Fibroblast of upper back skin (primary cell): Measurements from ENCODE around the gene ASIC3.
A peak's percentile ranks its signal among the peaks of the same experiment; 100 is the strongest.

Source experiments
- DNase-seq: peaks from one replicate; pipeline ENCODE4 v3.0.0-alpha.2; 2013

Gene ASIC3

DNA sequence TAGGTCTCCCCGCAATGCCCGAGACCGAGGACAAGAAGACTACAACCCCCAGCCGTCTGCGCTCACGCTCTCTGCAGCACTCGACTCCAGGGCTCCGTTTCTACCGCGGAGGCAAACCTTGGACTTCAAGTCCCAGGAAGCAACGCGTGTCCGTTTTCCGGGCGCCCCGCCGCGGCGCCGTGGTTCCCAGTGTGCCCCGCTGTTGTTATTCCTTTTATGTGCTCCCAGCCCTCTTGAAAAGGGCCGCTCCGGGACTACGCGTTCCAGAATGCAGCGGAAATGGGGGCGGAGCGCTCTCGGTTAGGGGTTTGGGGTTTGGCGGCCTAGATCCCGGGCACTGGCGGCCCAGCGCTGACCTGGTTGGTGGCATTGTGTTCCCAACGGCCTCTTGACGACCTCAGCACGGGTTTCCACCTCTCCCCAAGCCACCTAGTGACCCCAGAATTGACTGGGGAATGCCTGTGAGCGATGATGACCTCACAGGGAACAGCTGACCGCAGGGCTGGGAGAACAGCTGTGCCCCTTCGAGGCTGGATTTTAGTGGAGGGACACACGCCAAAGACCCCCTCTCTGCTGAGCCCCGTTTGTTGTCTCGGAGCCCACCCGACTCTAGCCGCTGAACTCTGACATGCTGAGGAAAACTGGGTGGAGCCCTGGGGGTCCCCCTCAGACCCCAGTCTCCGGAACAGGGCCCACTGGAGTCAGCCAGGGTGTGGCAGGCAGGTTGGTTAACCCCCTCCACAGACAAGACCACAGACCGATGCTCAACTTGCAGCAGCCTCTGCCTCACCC lies 9.9 kb downstream of the ASIC3 start:
- DNase-seq, result peak; percentile 100

DNA sequence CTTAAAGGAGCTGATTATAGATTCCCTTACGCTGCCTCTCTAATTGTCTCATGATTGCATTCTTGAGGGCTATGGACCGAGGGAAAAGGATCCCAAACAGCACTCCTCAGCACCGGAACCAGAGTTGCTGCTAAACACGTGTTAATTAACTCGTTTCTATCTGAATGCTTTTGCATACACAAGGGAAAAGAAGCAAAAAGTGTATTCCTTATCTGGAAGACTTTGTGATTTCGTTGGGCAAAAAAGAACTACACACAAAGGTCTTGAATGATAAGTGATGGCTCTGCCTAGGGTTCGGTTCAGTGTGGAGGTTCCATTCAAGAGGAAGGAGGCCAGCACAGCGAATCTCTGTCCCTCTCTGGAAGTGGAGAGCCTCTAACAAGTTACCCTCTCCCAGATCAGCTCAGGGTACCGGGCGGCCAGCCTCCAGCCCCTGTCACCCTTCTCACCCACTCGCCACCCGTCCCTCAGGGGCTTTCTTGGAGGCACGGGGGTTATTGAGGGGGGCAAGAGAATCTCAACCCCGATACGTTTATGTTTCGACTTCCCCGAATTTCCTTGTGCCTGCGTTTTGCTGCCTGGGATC lies 10.5 kb downstream of the ASIC3 start:
- DNase-seq, result no peak

GRCh38 chr7:151059367-151060112 lies 11.2 kb downstream of the ASIC3 start, which contains the start of gene SLC4A2:
SLC4A2 (plus strand) TSS chr7:151059589; CDS start chr7:151061988, 2,399 bp downstream.
- peak; percentile 68 for DNase-seq

GRCh38 chr7:151060113-151060415 lies 11.7 kb downstream of the ASIC3 start:
- DNase-seq, result no peak

GRCh38 chr7:151060416-151061212 lies 12.3 kb downstream of the ASIC3 start:
- DNase-seq, result no peak

DNA sequence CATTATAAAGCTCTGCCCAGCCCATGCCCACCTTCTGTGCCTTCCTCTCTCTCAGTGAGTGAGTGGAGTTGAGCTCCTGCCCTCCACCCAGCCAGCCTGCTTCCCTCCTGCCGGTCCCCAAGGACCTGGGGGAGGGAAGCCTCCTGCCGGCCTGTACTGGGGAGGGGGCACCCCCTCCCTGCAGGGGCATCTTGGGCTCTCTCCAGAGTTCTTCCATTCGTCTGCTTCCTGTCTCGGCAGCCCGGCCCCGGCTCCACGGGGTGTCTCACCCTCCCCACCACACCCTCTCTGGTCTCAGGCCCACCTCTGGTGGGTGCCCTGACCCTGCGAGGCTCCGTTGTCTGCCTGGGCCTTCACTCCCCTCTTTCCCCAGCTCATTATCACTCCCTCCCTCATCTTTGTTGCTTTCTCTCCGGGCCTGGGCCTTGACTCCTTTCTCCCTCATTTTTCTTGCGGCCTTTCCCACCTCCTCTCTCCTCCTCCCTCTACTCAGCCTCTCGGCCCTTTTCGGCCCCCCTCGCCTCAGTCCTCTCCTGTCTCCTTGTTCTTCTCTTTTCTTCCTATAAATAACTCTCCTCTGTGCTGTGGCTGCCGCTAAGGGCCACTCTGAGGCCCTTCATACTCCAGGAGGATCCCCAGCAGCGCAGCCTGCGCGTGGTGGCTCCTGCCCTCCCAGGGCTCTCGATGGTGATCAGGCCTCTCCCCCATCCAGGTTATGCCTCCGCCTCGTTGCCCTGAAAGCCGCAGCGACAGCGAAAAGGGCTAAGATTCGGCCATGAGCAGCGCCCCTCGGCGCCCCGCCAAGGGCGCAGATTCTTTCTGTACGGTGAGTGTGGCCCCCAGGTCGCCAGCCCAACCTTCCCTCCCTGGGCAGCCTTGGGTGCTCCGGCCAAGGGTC lies 13.1 kb downstream of the ASIC3 start:
- DNase-seq, result peak; percentile 35

DNA sequence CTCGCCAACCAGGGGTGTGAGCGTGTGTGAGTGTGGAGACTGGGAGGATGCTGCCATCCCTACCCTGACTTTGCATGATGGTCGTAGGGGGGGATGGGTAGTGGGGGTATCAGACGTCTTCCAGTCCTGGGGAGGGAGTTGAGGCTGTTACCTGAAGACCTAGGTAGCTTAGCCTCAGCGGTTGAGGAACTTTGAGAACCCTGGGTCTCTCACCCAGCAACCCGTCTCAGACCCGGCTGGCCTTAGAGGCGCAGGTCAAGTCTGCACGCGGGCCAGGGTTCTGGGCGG lies 13.7 kb downstream of the ASIC3 start:
- DNase-seq, result no peak

- peak; percentile 61 for DNase-seq
These were observed 14.3 kb downstream of the ASIC3 start for GRCh38 chr7:151062399-151063211.

GRCh38 chr7:151063212-151063561 lies 14.9 kb downstream of the ASIC3 start:
- DNase-seq, result no peak

- DNase-seq, result no peak
These were observed 16.1 kb downstream of the ASIC3 start for GRCh38 chr7:151064454-151064853.

GRCh38 chr7:151064993-151065392 lies 16.7 kb downstream of the ASIC3 start:
- no peak for DNase-seq

DNA sequence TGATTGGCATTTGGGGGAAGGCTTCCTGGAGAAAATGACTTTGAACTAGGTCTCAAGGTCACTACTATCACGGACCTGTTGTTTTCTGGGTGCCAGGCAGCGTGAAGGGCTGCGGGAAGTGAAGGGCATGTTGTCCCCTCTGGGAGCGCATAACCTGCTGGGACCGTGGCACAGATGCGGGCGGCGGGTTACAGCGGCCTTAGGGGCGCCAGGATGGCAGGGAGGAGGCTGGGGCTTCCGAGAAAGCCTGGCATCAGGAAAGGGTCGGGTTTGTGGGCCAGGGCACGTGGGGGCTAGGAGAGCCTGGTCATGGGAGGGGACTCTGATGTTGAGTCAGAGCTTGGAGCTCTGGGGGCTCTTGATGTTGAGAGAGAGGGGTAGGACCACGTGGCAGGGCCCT lies 17.2 kb downstream of the ASIC3 start:
- DNase-seq, result no peak

DNA sequence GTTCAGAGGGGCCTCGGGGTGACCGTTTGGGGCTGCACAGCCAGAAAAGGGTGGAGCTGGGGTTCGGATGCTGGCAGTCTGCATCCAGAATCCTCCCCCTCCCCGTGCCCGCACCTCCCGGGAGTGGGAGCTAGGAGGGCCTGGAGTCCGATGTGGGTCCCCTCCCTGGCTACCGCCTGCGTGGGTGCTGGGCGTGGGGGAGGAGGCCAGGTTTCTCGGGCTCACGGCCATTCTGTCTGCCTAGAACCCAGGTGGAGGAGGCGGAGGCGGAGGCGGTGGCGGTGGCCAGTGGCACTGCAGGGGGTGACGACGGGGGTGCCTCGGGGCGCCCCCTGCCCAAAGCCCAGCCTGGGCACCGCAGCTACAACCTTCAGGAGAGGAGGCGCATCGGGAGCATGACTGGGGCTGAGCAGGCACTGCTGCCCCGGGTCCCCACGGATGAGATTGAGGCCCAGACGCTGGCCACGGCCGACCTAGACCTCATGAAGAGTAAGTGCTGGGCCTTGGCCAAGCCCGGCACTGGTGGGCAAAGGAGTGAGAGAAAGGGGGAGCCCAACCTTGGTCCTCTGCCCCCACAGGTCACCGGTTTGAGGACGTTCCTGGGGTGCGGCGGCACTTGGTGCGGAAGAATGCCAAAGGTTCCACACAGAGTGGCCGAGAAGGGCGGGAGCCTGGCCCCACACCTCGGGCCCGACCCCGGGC lies 18.1 kb downstream of the ASIC3 start:
- DNase-seq, result no peak

DNA sequence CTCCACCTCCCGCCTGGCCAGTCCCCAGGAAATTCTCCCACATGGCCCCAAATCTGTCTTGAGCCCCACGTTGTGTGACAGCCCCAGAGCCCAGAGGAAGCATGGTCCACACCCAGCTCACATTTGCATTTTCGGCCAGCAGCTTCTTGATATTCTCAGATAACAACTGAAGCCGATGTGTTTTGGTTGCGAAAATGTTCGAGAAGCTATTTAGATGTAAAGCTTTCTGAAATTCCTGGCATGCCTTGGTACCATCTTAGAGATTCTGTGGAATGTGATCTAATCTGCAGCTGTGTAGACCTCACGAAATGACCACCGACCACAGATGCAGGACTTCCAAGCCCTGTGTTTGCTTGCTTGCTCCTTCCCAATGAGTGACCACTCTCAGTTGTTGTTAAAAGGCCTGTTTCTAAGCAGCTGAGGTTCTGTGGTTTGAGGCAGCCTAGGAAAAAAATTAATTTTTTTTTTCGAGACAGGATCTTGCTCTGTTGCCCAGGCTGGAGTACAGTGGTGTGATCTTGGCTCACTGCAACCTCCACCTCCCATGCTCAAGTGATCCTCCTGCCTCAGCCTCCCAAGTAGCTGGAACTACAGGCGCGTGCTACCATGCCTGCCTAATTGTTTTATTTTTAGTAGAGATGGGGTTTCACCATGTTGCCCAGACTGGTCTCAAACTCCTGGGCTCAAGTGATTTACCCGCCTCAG lies 19.9 kb downstream of the ASIC3 start:
- DNase-seq, result peak; percentile 47

DNA sequence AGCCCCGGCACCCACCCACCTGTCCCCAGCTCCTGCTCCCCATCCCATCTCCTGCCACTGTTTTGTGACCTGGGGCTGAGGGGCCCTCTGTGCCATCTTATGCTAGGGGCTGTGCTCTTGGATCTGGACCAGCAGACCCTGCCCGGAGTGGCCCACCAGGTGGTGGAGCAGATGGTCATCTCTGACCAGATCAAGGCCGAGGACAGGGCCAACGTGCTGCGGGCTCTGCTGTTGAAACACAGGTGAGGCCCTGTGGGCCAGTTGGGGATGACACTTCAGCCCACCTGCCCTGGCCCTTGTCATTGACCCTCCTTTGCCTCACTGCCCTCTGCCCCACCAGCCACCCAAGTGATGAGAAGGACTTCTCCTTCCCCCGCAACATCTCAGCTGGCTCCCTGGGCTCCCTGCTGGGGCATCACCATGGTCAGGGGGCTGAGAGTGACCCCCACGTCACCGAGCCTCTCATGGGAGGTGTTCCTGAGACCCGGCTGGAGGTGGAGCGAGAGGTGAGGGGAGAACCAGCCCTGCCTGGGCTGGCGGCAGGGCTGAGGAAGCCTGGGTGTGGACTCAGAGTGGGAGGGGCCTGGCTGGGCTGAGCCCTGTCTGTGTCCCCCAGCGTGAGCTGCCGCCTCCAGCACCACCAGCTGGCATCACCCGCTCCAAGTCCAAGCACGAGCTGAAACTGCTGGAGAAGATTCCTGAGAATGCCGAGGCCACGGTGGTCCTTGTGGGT lies 21.7 kb downstream of the ASIC3 start:
- DNase-seq, result no peak

- no peak for DNase-seq
These were observed 22.2 kb downstream of the ASIC3 start for GRCh38 chr7:151070574-151070960.

DNA sequence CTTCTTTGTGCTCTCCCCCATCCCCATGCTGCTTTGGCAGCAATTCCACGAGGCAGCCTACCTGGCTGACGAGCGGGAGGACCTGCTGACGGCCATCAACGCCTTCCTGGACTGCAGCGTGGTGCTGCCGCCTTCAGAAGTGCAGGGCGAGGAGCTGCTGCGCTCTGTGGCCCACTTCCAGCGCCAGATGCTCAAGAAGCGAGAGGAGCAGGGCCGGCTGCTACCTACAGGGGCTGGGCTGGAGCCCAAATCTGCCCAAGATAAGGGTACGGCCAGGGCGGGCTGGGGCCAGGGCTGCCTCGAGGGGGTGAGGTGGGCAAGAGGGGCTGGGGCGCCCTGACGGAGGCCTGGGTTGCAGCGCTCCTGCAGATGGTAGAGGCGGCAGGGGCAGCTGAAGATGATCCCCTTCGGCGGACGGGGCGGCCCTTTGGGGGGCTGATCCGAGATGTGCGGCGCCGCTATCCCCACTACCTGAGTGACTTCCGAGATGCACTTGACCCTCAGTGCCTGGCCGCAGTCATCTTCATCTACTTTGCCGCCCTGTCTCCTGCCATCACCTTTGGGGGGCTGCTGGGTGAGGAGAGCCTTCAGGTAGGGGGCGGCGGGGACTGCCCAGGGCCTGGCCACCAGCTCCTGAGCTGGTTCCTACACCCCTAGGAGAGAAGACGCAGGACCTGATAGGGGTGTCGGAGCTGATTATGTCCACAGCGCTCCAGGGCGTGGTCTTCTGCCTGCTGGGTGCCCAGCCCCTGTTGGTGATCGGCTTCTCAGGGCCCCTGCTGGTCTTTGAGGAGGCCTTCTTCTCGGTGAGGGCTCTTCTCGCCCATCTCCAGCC lies 22.9 kb downstream of the ASIC3 start:
- no peak for DNase-seq

DNA sequence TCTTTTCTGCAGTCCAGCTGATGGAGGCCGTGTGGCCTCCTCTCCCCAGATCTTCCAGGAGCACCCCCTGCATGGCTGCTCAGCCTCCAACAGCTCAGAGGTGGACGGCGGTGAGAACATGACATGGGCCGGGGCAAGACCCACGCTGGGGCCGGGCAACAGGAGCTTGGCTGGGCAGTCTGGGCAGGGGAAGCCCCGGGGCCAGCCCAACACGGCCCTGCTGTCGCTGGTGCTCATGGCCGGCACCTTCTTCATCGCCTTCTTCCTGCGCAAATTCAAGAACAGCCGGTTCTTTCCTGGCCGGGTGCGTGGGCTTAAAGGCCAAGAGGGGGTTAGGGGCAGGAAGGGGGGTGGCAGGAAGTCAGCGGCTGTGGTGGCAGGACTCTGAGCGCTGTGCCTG lies 25.7 kb downstream of the ASIC3 start:
- no peak for DNase-seq
